Measurements from ENCODE around the gene C20orf202. TPM values are rescaled to one million over a fixed set of nuclear protein-coding genes. Genes with fewer than 3 reads are reported as not detected.
A peak's percentile ranks its signal among the peaks of the same experiment; 100 is the strongest.

The C20orf202 gene
- total RNA-seq, 1 experiment from 2014 or later: not detected

DNA sequence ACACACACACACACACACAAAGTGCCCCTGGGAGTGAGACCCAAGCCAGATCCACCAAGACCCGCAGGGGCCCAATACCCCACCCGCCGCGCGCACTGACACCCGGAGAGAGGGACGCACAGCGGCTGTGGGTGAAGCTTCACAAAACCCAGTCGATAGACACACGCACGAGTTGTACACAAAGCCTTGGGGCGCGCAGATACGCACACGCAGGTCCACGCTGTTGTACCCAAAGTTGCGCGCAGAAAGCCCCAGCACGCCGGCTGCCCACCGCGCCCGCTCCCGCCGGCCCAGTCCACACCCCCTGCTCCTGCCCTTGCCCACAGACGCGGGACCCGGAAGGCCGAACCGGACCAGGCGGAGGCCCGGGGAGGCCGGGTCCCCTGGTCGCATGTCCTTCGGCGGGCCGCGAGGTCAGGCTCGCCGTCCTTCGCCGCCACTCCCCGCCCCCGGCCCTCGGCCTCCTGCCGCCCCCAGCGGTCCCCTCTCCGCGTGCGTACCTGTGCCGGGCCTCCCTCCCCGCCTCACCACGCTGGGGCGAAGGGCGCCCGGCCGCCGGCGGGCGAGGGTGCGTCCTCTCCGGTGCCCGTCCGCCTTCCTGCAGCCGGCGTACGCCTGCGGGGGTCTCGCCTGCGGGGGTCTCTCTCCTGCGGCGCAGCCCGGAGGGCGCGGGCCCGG is 18.5 kb upstream of the C20orf202 start, which contains the start of gene TMEM74B:
TMEM74B (minus strand) TSS at position 344 of the 678 bp plus-strand sequence. CDS start 1,180 bp downstream, outside the sequence.
- no peak for DNase-seq (ENCODE audit: low spot score)

DNA sequence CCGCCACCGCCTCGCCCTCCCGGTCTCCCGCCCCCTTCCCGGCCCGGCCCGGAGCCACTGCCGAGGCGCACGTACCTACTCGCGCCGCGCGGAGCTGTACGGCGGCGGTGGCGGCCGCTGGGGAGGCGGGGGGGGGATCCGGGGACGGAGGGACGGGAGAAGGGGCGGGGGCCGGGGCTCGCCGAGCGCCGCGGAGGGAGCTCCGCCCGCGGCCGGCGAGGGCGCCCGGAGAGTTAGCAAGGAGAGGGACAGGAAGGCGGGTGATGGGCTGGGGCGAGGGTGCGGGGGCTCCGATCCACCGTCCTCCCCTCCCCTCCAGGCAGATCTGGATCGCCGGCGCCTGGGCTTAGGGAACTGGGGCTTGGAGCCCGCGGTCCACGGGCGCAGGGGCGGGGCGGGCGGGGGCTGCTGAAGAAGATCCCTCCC is 17.9 kb upstream of the C20orf202 start:
- no peak for DNase-seq (ENCODE audit: low spot score)

DNA sequence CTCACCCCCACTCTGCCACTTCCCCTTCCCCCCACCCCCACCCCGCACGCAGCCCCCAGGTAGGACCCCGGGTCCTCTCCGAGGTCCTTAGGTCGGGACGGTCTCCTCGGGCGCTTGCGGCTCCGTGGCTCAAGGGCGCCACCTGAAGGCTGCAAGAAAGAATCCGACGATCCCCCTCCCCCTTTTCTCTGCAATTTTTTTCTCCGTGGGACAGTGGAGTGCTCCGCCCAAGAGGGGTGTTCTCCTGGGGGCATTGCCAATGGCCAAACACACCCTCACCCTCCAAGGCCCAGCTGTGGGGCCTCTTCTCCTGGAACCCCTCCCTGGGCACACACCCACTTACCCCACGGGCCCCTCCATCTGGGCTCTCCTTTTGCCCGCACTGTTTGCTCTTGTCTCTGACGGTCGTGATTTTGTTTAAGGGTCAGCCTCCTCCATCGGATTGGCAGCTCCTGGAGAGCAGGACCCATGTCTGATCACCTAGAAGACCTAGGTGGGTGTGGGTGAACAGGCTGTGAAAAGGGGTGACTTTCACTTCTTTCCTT is 17.4 kb upstream of the C20orf202 start:
- DNase-seq (ENCODE audit: low spot score): peak; percentile 33

DNA sequence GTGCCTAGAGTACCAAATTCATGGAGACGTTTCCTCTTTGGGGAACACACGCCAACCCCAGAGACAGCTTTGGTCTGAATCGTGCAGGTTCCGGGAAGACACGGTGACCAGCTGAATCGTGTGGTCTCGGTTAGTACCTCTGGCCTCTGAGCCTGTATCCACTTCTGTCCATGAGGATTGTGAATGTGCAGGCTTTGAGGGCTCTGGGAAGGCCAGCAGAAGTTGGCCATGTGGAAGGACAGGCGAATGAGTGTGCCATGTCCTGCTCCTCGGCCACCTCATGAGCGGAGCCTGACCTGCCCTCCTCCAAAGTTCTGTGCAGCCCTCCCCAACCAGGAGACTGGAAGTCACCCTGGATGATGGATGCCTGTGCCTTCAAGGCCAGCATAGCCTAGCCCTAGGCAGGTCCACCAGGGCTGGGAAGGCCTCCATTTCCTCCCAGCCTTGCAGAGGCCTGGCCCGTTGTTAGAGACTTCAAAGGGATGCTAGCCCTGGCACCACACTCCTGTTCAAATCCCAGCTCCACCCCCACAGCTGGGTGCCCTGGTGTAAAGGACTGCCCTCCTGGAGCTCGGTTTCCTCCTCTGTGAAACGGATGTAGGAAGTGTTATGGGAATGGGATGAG is 16.8 kb upstream of the C20orf202 start:
- DNase-seq (ENCODE audit: low spot score): no peak

DNA sequence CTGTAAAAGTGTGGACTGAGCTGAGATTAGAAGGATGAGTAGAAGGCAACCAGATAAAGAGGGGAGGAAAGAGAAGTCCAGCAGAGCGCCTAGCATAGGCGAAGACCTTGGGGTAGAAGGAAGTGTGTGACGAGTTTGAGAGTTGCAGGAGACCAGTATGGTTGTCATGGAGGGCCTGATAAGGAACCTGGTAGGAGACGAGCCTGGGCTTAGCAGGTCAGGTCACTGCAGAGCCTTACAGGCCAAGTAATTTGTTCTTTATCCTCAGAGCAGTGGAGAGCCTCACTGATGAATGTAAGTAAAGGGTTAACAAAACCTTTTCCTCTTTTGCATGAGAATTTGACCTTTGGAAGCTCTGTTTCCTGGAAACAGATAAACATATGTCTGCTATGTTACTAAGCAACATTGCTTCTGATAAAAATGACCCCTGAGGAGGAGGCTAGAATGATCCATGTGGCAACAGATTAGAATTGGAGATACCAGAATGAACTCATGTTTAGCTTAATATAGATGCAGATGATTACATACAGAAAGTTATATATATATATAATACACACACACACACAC is 15.6 kb upstream of the C20orf202 start:
- no peak for DNase-seq (ENCODE audit: low spot score)

DNA sequence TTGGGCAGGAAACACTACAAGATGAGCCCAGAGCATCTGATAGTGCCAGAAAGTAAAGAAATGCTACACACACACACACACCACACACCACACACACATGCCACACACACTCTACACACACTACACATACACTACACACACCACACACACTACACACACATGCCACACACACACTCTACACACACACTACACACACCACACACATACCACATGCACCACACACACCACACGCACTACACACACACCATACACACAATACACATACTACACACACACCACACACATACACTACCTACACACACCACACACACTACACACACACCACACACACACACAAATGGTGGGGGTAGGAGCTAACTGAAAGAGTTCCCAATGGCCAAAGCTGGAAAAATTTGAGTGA is 14.9 kb upstream of the C20orf202 start:
- no peak for DNase-seq (ENCODE audit: low spot score)

DNA sequence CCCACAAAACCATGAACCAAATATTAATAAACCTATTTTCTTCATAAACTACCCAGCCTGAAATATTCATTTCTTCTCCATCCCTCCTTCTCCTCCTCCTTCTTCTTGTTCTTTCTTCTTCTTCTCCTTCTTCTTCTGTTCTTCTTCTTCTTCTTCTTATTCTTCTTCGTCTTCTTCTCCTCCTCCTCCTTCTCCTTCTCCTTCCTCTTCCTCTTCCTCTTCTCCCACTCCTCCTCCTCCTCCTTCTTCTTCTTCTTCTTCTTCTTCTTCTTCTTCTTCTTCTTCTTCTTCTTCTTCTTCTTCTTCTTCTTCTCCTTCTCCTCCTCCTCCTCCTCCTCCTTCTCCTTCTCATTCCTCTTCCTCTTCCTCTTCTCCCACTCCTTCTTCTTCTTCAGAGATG is 13.4 kb upstream of the C20orf202 start:
- DNase-seq (ENCODE audit: low spot score): no peak

DNA sequence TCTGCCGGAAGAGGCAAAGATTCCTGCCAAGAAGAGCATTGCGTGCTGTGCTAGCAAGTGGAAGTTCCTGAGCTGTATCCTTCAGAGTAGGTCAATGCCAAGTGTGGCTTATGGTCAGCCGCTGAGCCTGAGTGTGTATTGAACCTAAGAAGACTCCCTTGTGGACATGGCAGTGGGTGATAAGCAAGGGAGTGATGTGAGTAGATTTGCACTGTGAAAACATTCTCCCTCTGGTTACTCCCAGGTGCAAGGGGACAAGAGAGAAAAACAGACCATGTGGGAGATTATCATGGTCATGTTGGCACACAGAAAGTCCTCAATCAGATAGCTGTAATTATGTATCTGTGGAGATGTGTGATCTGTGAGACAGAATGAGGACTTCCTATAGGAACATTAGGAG is 12.4 kb upstream of the C20orf202 start:
- no peak for DNase-seq (ENCODE audit: low spot score)

DNA sequence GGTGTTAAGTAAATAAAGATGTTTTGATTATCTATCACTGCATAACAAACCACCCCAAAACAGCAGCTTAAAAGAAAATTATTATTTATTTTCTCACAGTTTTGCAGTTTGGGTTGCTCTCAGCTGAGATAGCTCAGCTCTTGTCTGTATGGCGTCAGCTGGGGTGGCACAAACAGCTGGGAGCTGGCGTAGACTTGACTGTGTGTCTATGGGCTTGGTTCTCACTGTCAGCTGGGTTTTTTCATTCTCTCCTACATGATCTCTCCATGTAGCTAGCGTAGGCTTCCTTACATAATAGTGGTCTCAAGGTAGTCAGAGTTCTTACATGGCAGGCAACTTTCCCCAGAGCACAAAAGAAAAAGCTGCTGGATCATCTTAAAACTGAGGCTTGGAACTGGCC is 12.0 kb upstream of the C20orf202 start:
- no peak for DNase-seq (ENCODE audit: low spot score)

DNA sequence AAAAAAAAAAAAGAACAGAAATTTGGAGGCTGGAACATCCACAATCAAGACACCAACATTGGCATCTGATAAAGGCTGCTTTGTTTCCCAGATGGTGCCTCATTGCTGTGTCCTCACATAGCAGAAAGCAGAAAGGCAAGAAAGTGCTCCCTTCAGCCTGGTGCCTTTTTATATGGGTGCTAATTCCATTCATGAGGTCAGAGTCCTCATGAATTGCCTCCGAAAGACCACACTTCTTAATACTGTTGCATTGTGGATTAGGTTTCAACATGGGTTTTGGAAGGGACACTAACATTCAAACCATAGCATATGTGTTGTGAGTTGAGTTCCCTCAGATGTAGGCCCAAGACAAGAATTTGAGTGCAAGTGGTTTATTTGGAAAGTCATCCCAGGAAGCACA is 8.0 kb upstream of the C20orf202 start:
- no peak for DNase-seq (ENCODE audit: low spot score)

DNA sequence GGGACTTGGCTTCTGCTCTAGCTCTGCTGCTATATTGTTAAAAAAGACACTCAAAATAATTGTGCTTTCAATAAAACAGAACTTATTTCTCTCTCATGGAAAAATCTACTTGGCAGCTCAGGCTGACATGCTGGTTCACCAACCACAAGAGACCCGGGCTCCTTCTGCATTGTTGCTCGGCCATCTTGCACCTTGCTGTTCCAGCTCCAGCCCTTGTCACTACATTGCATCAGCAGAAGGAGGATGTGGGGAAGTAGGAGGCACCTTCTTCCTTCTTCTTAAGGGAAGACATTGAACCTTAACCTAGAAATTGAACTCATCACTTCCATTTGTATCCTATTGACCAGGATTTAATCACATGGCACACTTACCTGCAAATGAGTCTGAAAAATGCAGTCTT is 6.6 kb upstream of the C20orf202 start:
- DNase-seq (ENCODE audit: low spot score): no peak

DNA sequence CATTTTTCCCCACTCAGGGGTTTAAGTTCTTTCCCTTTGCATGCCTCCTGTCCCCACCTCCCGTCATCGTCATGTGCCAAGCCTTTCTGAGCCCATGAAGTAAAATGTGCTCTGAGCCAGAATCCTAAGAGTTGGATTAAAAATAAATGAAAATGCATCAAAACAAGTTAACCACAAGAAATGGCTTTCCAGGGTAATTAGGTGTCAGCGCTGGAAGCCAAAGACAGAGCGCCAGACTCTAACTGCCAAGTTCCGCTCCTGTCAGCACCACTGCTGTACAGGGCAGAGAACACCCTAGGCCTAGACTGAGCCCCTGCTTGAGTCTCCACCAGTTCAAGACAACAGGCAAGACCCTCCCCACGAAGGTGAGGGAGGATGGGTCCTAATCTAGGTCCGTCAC is 5.5 kb upstream of the C20orf202 start:
- no peak for DNase-seq (ENCODE audit: low spot score)

DNA sequence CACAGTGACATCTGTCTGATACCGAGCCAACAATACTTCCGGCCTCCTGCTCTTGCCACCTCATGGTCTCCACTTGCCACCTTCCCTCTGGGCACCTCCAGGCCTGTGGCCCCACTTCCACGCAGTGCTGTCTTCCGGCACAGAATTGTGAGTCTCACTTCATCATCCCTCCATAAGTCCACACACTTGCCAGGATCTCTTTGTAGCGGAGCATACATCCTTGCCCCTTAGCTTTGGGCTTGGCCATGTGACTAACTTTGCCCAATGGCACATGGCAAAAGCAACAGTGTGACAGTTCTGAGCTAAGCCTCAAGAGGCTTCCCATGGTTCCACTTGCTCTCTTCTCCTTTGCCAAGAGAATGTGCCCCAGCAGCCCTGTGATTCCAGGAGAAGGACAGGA is 4.5 kb upstream of the C20orf202 start:
- no peak for DNase-seq (ENCODE audit: low spot score)

DNA sequence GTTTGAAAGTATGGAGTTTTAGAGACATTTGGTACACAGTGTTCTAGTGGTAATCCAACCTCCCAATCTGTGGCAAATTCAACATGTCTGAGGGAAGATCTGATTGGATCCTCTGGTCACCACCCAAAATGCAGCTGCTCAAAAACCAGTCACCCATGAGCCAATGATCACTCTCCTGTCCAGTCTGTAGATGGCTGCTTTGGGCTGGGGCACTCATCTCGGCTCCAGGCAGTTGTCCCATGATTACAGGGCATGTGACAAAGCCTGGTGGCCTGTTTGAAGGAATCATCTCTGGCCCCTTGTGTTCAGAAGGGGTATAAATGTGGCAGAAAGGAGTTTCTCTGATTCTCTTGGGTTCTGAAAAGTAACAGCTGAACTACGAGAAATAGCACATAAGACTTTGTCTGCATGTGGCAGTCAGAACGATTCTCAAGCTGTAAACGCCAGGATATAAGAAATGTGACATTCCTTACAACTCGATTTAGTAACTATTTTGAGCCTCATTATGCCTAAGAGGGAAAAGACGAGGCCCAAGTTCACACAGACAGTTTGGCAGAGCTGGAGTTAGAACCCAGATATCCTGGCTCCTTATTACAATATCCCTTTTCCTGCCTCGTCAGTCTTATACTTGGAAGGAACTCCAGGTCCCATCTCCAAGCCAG is 3.9 kb upstream of the C20orf202 start:
- DNase-seq (ENCODE audit: low spot score): no peak

DNA sequence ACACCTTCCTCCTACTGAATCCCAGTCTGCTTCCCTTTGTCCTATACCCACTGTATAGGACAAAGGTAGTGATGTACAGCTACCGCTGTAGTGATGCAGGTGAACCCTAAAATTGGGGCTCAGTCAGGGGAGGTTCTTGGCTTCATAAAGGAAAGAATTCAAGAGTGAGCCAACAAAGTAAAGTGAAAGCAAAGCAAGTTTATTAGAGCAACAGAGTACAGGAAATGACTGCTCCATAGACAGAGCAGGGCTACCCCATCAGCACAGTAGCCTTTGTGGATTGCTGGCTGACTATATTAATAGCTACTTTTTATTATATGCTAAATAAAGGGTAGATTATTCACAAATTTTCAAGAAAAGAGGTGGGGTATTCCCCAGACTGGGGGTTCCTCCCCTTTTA is 3.3 kb upstream of the C20orf202 start:
- DNase-seq (ENCODE audit: low spot score): no peak

DNA sequence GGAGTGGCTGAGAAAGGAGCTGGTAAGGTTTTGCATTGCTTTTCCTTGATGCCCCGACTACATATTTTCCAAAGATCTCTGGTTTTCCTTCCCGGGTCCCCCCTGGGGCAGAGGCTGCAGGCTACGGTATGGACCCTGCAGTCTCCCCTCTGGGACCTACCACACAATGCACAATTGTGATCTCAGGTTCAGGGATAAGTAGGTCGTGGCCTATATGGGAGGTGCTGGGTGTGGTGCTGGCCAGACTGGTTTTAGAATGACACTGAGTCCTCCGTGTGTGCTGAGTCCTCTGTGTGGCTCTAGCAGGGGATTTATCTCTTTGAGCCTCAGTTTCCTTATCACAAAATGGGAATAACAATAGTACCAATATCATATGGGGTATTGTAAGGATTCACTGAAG is 376 bp downstream of the C20orf202 start:
- DNase-seq (ENCODE audit: low spot score): no peak

DNA sequence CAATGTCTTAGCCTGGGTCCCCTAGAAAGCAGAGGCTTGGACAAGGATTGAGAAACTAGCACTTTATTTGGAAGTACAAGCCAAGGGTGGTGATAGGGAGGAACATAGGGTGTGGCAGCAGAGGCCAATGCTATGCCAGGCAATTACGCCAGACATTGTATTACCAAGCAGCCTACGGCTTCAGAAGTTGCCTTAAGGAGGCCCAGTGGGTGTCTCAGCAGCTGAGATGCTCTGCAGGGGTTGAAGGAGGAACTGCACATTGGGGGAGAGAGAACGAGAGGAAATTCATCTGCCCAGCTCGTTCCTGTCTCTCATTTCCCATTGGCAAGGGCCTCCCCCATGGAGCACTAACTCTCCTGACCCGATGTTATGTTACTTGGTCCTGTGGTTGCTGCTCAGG is 859 bp downstream of the C20orf202 start:
- no peak for DNase-seq (ENCODE audit: low spot score)

DNA sequence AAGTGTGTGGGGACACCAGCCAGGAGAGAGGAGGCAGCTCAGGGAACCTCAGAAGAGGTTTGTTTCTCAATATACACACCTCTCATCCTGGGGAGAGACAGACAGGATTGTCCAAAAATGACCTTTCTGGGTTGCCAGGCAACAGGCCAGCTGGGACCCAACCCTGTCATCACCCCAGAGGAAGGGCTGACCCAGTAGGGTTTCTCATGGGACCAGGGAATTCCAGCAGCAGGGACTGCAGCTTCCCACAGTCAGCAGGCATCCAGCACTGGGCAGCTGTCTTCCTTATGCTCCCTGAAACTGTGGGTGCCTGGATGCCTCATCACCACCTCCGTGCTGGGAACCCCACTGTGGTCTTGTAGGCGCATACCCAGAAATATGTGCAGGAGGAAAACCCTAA is 1.3 kb downstream of the C20orf202 start:
- DNase-seq (ENCODE audit: low spot score): no peak

DNA sequence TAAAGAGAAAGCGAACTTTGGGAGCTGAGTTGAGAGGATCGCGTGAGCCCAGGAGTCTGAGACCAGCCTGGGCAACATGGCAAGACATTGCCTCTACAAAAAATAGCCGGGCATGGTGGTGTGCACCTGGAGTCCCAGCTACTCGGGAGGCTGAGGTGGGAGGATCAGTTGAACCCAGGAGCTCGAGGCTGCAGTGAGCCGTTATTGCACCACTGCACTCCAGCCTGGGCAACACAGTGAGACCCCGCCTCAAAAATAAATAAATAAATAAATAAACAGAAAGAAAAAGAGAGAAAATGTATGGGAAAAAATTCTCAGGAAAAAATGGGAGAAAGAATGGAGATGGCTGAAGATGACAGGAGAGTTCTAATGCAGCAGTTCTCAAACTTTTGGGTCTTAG is 2.5 kb downstream of the C20orf202 start:
- no peak for DNase-seq (ENCODE audit: low spot score)

DNA sequence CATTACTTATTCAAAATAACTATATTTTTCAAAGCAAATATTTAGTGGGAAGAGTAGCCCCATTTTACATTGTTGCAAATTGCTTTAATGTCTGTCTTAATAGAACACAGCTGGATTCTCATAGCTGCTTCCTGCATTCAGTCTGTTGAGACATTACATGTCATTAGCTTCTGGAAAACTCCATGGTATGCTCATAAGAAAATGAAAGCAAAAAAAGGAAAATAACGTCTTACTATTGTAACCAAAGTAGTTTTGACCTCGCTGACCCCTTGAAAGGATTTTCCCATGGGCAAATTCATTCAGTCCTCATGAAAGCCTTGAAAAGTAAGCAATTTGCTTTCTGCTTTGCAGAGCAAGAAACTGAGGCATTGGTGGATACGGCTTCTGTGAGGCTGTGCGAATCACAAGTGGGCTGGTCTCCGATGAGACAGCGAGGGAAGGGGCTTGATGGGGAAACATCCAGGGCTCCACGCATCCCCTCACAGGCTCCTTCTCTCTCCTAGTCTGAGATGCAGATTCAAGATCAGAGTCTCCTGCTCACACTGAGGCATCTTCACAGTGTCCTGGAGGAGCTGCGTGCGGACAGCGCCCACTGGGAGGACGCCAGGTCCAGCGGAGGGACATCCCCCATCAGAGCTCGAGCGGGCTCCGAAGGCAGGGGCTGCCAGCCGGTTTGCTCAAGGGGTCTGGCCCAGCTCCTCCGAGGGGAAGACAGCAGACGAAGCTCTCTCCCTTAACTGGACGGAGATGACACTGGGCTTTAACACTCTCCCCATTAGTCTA is 3.3 kb downstream of the C20orf202 start:
- no peak for DNase-seq (ENCODE audit: low spot score)

DNA sequence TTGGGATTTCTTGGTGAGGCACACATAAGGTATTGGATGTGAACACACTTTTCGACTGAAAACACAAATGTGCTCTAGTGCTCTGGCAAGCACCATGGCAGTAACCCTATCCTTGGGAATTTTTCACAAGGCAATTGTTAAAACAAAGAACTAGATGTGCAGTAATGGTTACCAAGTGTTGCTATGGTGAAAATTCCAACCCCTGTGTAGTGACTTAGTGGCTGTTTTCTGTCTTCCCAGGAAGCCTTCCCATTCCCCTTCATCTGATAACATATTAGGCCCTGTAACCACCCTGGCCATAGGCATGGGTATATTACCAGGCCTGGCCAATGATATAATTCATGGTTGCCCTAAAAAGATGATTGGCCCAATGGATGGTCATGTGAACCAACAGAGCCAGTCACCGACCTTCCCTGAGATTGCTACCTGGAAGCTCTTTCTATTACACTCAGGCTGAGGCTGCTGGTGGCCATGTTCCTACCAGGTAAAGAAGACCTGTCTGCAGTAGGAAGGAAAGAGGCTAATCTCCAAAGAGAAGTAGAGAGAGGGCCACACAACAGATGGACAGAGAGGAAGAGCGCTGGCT is 4.1 kb downstream of the C20orf202 start:
- no peak for DNase-seq (ENCODE audit: low spot score)
